LHCN-M2 (cell line): Measurements from ENCODE around the gene CTTNBP2. TPM values are rescaled to one million over a fixed set of nuclear protein-coding genes. Genes with fewer than 3 reads are reported as not detected.
A peak's percentile ranks its signal among the peaks of the same experiment; 100 is the strongest.

Experiments
- DNase-seq: peaks from one replicate; pipeline ENCODE4 v3.0.0-alpha.2; 2012; ENCODE audit warnings: low read depth
- total RNA-seq: library from RNA; depleted of rRNA; stranded (reverse); fragments of >200 nt; gene quantifications from 2 replicates; pipeline ENCODE4 v1.2.3, GENCODE V29; 2014

Gene CTTNBP2
- total RNA-seq, 1 experiment from 2014 or later: 7.5 TPM

GRCh38 chr7:117819558-117819957 lies 53.7 kb downstream of the CTTNBP2 start:
- DNase-seq: no peak

- peak; percentile 99 for DNase-seq
Observed at GRCh38 chr7:117818232-117818631, 55.0 kb downstream of the CTTNBP2 start.

DNA sequence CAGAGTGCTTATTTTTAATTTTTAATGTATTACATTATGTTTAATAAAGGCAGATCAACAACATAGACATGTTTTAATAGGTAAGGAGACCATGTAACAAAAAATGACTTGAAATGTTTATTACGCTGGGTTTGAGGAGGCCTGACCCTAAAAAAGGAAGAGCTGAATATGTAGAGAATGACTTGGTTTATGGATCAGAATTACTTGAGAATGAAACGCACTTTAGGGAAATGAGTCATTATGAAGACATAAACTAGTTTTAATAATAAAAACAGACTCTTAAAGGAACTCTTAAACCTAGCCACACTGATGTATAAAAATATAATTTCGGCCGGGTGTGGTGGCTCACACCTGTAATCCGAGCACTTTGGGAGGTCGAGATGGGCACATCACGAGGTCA lies 56.5 kb downstream of the CTTNBP2 start:
- peak; percentile 49 for DNase-seq

- no peak for DNase-seq
Observed at GRCh38 chr7:117811696-117812095, 61.5 kb downstream of the CTTNBP2 start.

DNA sequence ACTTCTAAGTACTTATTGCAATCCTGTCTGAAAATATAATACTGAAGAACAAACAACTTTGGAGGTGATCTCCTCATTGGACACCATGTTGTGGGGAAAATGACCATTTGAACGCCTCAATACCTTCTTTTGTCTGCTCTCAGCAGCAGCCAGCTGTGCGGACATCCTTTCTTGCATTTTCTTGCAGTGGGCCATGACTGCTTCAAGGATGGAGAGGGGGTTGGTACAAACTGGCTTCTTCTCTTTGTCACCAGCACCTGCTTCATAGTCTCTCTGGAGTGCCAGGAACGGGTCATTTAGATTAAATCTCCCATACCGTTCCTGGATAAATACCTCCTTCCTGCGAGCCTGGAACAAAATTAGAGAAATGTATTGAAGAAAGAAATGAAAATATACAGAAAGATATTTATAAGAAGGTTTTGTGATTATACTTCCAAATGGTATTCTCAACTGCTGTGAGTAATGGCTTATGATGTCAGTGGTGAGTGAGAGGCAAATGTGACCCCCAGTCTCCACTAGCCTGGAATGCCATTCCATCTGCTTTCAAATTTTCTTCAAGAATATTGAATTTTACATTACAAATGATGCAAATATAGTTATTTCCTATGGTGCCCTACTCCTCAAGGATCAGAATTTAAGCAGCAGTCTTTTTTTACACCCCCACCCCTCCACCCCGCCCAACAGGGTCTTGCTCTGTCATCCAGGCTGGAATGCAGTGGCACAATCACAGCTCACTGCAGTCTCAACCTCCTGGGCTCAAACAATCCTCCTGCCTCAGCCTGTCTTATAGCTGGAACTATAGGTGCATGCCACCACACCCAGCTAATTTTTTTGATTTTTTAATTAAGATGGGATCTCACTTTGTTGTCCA lies 62.4 kb downstream of the CTTNBP2 start:
- no peak for DNase-seq

DNA sequence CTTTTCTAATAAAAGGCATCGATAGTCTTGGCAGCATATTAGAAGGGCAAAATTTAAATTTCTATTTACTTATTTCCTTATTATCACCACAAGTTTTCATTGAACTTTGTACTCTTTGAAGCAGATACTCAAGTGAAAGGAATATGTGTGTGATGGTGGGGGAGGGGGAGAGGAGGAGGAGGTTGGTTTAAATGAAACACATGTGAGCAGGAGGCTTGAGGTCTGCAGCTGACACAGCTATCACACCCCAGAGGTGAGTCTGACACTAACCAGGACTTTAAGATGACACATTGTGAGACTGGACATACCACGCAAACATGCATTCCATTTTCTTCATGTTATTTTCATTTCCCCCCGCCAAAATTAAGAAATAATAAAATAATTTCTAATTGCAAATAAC lies 63.3 kb downstream of the CTTNBP2 start:
- no peak for DNase-seq

DNA sequence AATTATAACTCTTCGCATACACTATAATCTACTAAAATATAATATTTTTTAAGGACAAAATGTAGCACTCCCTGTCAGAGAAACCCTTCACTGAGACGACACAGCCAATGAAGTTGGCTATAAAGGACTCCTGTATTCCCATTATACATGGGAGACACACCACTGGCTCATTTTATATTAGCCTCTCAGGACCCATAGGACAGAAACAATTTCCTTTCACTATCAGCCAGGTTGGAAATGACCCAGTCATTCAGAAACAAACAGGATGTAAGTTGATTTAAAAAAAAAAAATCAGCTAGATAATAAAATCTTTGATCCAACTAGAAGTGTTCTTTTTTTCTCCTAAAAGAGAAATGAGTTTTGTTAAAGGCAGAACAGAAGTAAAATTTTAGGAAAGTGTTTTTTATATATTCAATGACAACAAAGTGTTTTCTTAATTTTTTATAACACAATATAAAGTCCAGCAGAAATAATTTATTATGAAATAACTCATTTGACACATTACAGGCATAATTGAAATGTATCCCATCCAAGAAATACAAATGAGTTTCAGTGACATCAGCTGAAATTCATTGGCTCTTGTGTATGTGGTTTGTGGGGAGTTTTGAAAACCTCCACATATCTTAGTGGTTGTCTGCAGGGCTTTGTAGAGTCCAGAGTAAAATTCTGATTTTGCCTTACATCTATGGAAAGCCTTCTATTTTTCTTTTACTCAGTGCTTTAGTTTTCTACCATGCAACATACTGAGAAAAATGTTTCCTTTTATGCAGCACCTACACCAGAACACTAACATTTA lies 64.1 kb downstream of the CTTNBP2 start:
- peak; percentile 49 for DNase-seq

DNA sequence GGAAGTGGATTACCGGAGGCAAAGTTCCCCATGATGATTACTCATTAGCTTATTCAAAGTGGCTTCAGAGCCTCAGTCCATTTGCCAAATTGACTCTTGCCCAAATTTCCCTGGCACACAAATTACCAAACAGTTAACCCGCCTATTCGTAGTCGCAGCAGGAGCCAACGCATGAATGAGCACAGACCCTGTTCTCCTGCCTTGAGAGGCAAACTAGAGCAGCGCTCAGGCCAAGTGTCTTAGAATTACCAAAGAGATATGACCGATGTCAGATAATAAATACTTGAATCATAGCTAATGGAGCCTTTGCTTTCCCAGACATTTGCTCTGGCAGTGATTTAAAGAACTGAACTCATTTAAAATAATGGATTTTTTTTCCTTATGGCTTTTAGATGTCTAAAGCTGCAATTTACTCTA lies 64.9 kb downstream of the CTTNBP2 start:
- DNase-seq: no peak

DNA sequence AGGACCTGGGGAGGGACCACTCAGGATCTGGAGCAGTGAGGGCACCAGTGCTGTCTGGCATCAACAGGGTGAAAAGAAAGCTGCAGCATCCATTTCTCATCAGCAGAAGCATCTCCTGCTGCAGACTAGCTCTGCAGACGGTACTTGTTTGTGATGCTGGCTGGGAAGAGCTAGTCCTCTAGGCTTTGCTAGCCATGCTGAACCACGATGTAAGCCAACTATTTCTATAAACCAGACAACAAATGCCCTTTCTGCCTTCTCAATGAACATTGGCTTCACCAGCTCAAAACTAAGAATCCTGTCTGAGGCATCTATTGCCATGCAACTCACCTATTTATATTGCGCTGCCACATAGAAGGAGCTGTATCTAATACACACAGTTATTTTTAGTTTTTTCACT lies 65.6 kb downstream of the CTTNBP2 start:
- no peak for DNase-seq

DNA sequence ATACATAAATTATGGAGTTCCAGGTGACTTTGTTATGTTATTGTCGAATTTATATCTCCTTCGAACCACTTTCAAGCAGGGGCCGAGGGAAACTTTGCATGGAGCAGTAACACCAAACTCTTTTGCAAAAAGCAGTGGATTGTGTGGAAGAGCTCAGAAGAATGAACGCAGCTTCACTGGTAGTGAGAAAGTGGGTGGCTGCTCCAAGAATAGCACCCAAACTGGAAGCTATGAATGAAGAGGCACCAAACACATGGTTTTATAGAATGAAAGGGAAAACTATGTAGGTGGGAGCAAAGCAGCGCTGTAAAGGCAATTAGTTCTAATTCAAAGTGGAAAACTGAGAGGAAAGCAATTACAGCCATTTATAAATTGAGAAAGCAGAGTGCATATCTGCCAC lies 67.2 kb downstream of the CTTNBP2 start:
- DNase-seq: no peak

DNA sequence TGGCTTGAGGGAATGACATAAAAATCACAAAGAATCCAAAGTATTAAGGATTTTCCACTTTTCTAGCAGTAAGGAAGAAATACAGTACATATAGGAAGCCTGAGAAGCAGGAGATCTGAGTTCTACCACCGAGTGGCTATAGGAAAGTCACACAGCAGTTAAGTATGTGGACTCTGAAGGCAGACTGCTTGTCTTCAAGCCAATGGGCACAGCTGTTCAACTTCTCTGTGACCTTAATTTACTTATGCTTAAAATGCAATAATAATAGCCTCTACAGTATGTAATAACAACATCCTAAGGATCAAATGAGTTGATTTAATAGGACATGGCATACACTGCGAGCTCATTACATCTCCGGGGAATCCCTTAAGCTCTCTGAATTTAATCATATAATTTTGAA lies 68.0 kb downstream of the CTTNBP2 start:
- no peak for DNase-seq

DNA sequence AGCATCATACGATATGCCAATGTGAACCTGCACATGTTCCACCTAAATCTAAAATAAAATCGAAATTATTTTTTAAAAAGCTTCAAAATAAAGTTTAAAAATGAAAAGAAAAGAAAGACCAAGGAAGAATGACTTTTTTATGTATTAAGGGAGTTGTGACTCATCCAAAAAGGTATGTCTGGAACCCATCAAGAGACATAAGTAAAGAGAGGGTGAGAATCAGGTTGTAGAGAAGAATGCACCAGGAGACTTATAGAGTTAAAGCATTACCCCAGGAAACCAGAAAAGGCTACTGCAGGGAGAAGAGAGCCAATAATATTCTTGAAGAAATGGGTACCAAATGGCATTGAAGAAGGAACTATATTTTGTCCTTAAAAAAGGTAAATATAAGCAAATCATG lies 69.8 kb downstream of the CTTNBP2 start:
- no peak for DNase-seq

GRCh38 chr7:117802660-117803059 lies 70.6 kb downstream of the CTTNBP2 start:
- DNase-seq: no peak

DNA sequence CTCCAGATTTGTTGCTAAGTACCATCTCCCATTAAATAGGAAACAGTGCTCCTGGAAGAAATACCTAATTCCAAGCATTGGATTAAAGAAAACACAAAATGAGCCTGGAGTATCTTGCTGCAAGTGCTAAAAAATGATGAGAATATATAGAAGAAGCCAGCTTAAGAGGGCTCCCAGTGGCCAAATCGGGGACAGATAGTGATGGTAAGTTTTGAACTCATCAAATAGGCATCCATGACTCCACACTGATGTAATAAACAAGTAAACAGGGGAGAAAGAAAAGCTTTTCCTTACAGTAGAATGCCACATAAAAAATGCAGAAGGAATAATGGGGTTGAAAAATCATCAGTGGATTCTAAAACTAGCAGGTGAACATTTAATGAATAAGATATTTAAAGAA lies 72.4 kb downstream of the CTTNBP2 start:
- no peak for DNase-seq

- no peak for DNase-seq
Observed at GRCh38 chr7:117800406-117800805, 72.8 kb downstream of the CTTNBP2 start.

GRCh38 chr7:117796889-117797288 lies 76.4 kb downstream of the CTTNBP2 start:
- no peak for DNase-seq

GRCh38 chr7:117793976-117794375 lies 79.3 kb downstream of the CTTNBP2 start:
- DNase-seq: no peak

DNA sequence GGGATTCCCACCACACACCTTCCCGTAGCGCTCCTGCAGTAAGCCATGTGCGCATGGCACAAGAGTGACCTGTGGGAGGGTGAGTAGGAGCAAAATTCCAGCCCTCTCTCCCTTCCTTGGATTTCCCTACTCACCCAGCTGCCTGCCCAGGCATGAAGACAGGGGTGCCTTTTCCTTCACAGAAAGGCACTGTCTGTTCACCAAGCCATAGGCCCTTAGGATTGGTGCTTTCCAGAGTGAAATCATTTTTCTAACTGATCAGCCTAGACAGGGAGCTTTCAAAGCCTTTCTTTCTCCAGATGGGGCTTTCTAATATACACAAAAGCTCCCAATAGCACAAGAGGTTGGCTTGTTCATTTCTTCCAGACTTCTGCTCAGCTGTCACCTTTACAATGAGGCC lies 79.7 kb downstream of the CTTNBP2 start:
- DNase-seq: no peak

GRCh38 chr7:117791877-117792780 lies 81.1 kb downstream of the CTTNBP2 start:
- no peak for DNase-seq

DNA sequence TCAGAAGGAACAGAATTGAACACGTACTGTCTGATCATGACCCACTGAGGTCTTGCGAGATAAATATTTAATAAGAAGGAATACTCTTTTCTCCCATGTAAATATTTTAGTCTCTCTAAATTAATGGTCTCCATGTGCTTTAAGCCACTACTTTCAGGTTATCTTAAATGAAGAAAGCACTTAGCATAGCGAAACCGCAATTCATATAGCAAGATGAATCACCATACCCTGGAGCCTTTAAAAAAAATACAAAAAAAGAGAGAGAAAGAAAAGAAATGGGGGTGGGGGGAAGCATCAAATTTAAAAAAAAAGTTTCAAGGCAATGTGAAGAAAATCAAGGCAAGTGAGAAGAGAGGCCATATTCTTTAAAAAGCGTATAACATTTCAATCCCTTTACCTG lies 82.5 kb downstream of the CTTNBP2 start:
- DNase-seq: no peak

- DNase-seq: no peak
Observed at GRCh38 chr7:117790251-117790650, 83.0 kb downstream of the CTTNBP2 start.

DNA sequence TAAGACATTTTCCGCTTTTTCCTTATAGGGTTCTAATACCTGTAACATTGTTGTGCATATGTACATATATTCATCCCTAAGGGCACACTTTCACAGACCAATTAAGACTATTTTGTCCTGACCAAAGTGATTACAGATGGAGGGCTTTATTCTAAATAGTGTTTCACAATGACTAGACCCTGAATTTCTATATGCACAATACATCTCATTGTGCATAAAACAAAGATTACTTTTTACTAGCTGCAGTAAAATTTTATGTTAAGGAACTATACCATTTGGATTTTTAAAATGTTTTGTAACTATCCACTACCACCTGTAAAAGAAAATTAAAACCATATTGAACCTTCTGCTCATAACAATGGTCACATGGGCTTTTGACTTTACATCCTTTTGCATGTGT lies 87.8 kb downstream of the CTTNBP2 start:
- DNase-seq: no peak
